HG03378 (cell line): ENCODE results near the gene GALNT9.
"Not testable (repeated sequence)": the region's sequence is repeated elsewhere in the genome, so short reads cannot be mapped to it uniquely, and the experiment has no call there.

Experiments
- ATAC-seq: cut with Tn5 transposase; IDR thresholded peaks from one replicate; pipeline ENCODE4 v1.9.1; 2021; ENCODE audit warnings: mild to moderate bottlenecking, moderate library complexity; ENCODE audit not compliant: unreplicated experiment

GALNT9 gene

GRCh38 chr12:132237772-132238487, 91.5 kb downstream of the GALNT9 start:
- no peak for ATAC-seq

DNA sequence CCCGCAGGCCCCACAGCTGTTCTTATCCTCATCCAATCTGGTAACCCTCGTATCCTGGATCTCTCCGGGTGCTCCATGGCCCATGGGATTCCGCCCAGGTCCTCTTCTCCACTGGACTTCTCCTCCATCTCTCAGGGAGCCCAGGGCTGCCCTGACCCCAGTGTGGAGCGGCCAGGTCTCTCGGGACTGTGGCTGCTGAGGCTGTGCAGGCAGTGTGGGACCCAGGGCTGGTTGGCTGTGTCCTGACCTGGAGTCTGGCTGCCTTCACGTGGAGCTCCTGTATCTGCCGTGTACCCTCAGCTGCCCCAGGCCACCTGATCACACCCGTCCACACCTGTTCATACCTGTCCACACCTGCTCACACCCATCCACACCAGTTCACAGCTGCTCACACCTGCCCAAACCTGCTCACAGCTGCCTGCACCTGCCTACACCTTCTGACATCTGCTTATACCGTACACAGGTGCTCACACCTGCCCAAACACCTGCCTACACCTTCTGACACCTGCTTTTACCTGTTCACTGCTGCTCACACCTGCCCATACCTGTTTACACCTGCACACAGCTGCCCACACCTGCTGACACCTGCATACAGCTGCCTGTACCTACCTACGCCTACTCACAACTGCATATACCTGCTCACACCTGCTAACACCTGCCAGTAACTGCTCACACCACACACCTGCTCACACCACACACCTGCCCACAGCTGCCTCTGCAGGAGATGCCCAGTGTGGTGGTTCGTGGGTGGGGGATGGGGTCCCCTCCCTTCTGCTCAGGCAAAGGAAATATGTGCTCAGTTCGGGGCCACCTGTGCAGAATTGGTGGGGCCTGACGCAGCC, 92.2 kb downstream of the GALNT9 start:
- ATAC-seq, result no peak

DNA sequence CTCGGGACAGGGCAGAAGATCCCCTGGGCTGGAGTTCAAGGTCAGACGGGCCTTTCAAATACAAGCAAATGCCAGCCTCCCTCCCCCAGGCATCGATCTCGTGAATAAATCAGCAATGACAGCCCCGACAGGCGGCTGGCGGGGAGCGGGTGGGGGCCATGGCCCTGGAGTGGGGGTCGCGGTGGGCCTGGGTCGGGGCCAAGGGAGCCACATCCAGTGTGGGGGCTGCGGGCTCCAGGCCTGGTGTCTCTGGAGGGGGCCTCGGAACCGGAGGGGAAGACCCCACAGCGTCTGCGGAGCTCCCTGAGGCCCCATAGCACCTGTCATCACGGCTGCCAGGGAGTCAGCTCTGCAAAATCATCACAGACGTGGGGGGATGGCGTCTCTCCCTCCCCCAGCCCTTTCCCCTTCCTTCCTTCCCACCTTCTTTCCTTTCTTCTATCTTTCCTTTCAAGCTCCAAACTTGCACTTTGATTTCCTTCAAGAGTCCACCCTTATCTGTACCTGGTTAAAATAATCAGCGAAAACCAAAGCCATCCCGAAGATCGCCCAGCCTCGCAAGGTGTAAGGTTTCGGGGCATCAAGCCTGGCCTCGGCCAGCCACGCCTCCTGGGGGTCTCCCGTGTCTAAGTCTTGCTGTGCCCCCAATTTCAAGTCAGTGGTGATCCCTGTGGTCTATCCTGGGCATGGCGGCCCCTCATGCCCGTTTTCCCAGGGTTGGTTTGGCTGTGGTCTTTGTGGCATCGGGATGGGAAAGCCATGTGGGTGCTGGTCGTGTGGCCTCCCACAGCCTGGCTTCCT, 93.1 kb downstream of the GALNT9 start:
- no peak for ATAC-seq

GRCh38 chr12:132235116-132235820, 94.1 kb downstream of the GALNT9 start:
- no peak for ATAC-seq

DNA sequence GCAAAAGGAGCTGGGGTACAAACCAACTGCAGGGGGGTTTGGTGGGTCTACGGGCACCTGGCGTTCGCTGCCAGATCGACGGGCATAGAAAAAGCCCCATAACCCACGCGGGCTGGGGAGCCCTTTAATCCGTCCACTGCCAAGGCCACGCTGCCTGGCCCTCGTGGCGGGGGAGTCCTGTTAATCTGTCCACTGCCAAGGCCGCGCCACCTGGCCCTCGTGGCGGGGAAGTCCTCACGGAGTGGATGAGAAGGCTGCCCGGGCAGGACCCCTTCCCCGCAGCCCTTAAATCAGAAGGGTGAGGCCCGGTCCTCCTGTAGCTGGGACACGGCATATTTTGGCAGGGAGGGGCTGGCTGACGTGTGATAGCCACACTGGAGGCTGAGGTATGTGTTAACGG, 99.0 kb downstream of the GALNT9 start:
- no peak for ATAC-seq

DNA sequence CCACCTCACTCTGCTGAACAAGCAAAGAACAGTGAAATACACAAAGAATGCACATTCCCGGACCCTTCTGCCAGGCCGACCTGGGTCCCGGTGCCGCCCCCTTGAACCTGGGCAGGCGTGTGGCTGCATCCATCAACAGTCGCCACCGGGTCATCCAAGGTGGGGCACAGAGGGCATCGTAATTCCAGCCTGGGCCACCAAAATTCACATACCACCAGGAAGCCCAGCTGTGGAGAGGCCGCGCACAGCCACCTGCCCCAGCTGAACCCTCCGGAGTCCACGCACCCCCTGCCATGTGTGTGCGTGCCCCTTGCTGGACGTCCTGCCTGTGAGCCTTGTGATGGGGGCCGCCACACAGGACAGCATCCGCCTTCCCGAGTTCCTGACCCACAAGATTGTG, 99.5 kb downstream of the GALNT9 start:
- ATAC-seq, result no peak

DNA sequence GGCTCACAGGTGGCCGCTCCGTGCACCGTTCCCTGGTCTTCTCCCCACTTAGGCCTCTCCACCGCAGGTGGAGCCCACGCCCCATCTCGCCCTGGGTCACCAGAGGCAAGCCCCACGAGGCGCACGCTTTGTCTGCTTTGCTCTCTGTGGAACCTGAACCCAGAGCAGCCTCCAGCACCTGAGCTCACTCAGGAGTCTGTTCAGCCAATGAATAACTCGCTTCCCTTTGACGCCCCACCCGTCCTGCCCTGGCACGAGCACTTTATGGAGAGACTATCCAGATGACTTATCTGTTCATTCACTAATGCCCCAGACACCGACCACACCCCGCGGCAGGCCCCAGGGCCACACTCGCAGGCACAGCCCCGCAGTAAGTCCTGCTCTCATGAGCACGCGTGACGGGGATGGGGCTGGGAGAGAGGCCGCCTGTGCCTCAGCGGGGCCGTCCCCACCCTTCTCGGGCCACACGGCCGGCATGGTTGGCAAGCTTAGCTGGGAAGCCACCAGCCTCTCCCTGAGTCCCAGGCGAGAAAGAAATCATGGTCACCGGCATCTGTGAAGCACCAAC, 100.1 kb downstream of the GALNT9 start:
- ATAC-seq, result no peak

GRCh38 chr12:132228476-132229192, 100.8 kb downstream of the GALNT9 start:
- no peak for ATAC-seq

GRCh38 chr12:132227782-132228475, 101.5 kb downstream of the GALNT9 start:
- no peak for ATAC-seq

DNA sequence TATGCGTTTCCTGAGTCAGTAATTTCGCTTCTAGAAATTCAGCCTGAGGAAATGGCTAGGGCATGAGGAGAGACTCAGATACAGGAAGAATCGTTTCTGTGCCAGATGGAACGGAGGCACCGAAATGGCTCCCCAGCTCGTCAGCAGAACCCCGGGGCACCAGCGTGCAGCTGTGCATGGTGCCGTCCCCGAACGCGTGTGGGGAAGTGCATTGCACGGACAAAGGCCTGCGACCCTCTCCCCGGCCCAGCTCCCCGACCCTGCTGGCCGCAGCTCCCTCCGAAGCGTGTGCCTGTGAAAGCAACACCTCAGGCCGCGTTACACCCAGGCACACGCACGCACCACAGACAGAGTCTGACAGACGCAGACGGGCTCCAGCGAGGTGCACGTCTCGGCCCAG, 102.3 kb downstream of the GALNT9 start:
- ATAC-seq, result no peak

DNA sequence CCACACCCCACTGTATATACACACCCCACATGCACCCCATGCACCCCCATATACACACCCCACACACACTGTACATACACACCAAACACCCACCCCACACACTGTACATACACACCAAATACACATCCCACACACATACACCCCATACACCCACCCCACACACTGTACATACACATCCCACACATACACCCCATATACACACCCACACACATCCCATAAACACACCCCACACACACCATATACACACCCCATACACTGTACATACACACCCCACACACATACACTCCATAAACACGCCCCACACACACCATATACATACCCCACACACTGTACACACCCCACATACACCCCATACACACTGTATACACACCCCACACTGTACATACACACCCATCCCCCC, 102.8 kb downstream of the GALNT9 start:
- no peak for ATAC-seq

DNA sequence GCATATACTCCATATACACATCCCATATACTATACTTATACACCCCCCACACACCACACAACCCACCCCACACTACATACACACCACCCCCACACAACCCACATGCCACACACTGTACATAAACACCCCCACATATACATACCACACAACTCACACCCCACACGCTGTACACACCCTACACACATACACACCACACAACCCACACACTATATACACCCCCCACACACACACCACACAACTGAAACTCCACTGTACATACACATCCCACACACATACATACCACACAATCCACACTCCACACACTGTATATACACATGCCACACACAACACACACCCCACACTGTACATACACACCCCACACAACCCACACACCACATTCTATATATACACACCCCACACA, 104.2 kb downstream of the GALNT9 start:
- no peak for ATAC-seq

DNA sequence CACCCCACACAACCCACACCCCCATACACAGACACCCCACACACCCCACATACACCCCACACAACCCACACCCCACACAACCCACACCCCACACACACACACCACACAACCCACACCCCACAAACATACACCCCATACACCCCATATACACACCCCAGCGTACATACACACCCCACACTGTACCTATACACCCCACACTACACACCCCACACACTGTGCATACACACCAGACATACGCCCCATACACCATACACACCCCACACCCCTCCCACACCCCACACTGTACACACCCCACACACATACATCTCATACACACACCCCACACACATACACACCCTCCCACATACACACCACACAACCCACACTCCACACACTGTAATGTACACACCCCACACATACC, 104.9 kb downstream of the GALNT9 start:
- no peak for ATAC-seq

DNA sequence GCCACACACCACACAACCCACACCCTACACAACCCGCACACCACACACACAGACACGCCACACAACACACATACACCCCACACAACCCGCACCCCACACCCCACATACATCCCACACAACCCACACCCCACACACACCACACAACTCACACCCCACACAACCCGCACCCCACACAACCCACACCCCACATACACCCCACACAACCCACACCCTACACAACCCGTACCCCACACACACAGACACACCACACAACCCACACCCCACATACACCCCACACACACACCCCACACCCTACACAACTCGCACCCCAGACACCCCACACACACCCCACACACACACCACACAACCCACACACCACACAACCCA, 106.6 kb downstream of the GALNT9 start:
- no peak for ATAC-seq

DNA sequence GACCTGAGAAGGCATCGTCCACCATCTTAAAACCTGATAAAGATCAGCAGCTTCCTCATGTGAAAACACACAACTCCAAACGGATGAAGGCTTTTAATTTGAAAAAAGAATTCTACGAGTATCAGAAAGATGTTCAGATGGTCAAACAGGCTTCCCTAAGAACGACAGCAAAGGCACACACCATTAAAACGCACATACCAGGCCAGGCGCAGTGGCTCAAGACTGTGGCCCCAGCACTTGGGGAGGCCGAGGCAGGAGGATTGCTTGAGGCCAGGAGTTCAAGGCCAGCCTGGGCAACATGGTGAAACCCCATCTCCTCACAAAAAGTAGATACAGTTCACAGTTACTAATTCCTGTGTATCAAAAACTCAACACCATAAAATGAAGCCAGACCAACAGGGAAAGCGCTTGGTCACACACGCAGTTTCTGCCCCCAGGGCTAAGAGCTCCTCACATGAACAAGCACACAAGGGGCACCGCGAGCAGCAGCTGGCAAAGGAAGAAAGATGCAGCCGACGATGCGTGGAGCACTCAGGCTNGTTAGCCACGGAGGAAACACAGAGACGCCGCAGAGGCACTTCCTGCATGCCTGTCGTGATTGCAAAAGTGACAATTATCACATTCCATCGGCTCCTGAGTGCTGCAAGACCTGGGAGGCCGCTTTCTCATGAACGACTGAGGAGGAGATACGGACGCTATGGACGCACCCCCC, 107.1 kb downstream of the GALNT9 start:
- no peak for ATAC-seq

GRCh38 chr12:132219761-132220160, 109.6 kb downstream of the GALNT9 start:
- not testable (repeated sequence) for ATAC-seq

DNA sequence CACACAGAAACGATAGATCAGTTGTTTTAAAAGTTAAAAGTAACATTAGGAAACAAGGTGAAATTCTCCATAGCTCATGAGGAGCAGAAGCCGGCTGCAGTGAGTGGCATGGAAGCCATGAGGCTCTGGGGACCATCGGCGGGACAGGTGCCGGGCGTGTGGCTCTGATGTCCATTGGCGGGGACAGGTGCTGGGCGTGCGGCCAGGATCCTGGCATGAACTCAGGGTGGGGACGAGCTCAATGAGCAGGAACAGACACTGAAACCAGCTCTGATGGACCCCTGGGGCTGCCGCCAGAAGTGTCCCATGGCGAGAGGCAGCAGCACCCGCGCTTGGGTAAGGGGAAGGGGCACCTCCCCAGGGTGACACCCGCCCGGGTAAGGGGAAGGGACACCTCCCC, 110.1 kb downstream of the GALNT9 start:
- ATAC-seq, result no peak

GRCh38 chr12:132218915-132219314, 110.5 kb downstream of the GALNT9 start:
- ATAC-seq, result no peak

- no peak for ATAC-seq
These were observed 110.9 kb downstream of the GALNT9 start for GRCh38 chr12:132218527-132218875.
